Panc1 (cell line): Measurements from ENCODE around the gene THBS2. TPM values are rescaled to one million over a fixed set of nuclear protein-coding genes. Genes with fewer than 3 reads are reported as not detected.

Source experiments
- ATAC-seq: fragments of 200-7000 bp; cut with Tn5 transposase; 2 replicates; pipeline ENCODE4 v1.9.1; 2020; ENCODE audit warnings: mild to moderate bottlenecking, moderate library complexity
- BruUV-seq: library from RNA; stranded (reverse); fragments of 400-500 nt; replicated peaks from 2 replicates; lab custom pipeline; 2021; lab: Mats Ljungman, UMichigan
- CTCF ChIA-PET: fragments of 300-600 bp; sonication (Branson Sonifier 250); formaldehyde crosslinking; loops from one replicate; lab custom pipeline; 2022; ENCODE audit warnings: antibody characterized with exemption; lab: Charles Lee
- POLR2A ChIA-PET: fragments of 300-600 bp; sonication (Branson Sonifier 250); formaldehyde crosslinking; loops from one replicate; lab custom pipeline; 2022; ENCODE audit warnings: antibody characterized with exemption; lab: Charles Lee
- DNase-seq: peaks from one replicate; pipeline ENCODE4 v3.0.0-alpha.2; 2010; ENCODE audit warnings: low read depth, low spot score
- H3K27ac ChIP-seq: 2 replicates; pipeline ENCODE4 v1.5.1; 2011; ENCODE audit warnings: mild to moderate bottlenecking, low read length, inconsistent platforms
- H3K27me3 ChIP-seq: fragments of 200-500 bp; sonication (Bioruptor generic); 2 replicates; pipeline ENCODE4 v1.6.0; 2014; ENCODE audit warnings: low read length, inconsistent platforms; ENCODE audit not compliant: control insufficient read depth, insufficient read depth
- H3K36me3 ChIP-seq: fragments of 200-500 bp; sonication (Bioruptor generic); 2 replicates; pipeline ENCODE4 v1.5.1; 2014; ENCODE audit warnings: inconsistent platforms, mild to moderate bottlenecking, low read length, moderate library complexity; ENCODE audit not compliant: control insufficient read depth, insufficient read depth
- H3K4me1 ChIP-seq: 2 replicates; pipeline ENCODE4 v1.5.1; 2011; ENCODE audit warnings: inconsistent platforms, mild to moderate bottlenecking, low read length, moderate library complexity; ENCODE audit not compliant: control insufficient read depth, insufficient read depth
- H3K4me3 ChIP-seq, 2 experiments: 2 replicates each; pipeline ENCODE4 v1.5.1; 2011 to 2012; ENCODE audit warnings: low read depth in 2 of 2, low read length in 2 of 2, mild to moderate bottlenecking in 2 of 2, inconsistent platforms in 1 of 2, moderate library complexity in 1 of 2
- H3K9me3 ChIP-seq: fragments of 200-500 bp; sonication (Bioruptor generic); 2 replicates; pipeline ENCODE4 v1.5.1; 2014; ENCODE audit warnings: low read depth, mild to moderate bottlenecking, inconsistent platforms, low read length, moderate library complexity; ENCODE audit not compliant: control insufficient read depth, insufficient read depth
- CTCF ChIP-seq: fragments of 450-650 bp; IDR thresholded peaks from 2 replicates; pipeline ENCODE4 v1.5.1; 2017; ENCODE audit warnings: mild to moderate bottlenecking
- POLR2AphosphoS5 ChIP-seq: IDR thresholded peaks from 2 replicates; pipeline ENCODE4 v1.6.1; 2012; ENCODE audit warnings: mild to moderate bottlenecking, low read depth, low read length, moderate library complexity
- SIN3A ChIP-seq: IDR thresholded peaks from 2 replicates; pipeline ENCODE4 v1.6.1; 2012; ENCODE audit warnings: low read depth, mild to moderate bottlenecking, low read length, moderate library complexity, borderline replicate concordance; ENCODE audit not compliant: insufficient read depth
- TCF7L2 ChIP-seq: IDR thresholded peaks from 2 replicates; pipeline ENCODE4 v1.6.1; 2011; ENCODE audit warnings: mild to moderate bottlenecking, low read depth, low read length, inconsistent platforms
- in situ Hi-C: cut with HindIII; loops from 2 replicates; pipeline ENCODE4 v1.10.0; 2016; ENCODE audit warnings: low sequenced_read_pairs, low pct_unique_long_range_greater_than_20kb
- intact Hi-C: fragments of 100-400 bp; cut with micrococcal nuclease; formaldehyde crosslinking; loops from one replicate; pipeline ENCODE4 v1.10.0; 2022; ENCODE audit not compliant: unreplicated experiment
- total RNA-seq: library from RNA; stranded (reverse); gene quantifications from one replicate; pipeline ENCODE4 v1.2.1, GENCODE V29; 2021; ENCODE audit not compliant: unreplicated experiment
- TF ChIP-seq, protein P1 (sequence below), 2 experiments: IDR thresholded peaks; 2 replicates each; pipeline ENCODE4 v1.6.1; 2011 to 2012; ENCODE audit warnings: low read depth in 2 of 2, control low read depth in 1 of 2, low read length in 1 of 2, mild to moderate bottlenecking in 1 of 2, moderate library complexity in 1 of 2; ENCODE audit not compliant: insufficient read depth in 1 of 2

The THBS2 gene
- total RNA-seq, 1 experiment from 2014 or later, result 0.05 TPM

DNA sequence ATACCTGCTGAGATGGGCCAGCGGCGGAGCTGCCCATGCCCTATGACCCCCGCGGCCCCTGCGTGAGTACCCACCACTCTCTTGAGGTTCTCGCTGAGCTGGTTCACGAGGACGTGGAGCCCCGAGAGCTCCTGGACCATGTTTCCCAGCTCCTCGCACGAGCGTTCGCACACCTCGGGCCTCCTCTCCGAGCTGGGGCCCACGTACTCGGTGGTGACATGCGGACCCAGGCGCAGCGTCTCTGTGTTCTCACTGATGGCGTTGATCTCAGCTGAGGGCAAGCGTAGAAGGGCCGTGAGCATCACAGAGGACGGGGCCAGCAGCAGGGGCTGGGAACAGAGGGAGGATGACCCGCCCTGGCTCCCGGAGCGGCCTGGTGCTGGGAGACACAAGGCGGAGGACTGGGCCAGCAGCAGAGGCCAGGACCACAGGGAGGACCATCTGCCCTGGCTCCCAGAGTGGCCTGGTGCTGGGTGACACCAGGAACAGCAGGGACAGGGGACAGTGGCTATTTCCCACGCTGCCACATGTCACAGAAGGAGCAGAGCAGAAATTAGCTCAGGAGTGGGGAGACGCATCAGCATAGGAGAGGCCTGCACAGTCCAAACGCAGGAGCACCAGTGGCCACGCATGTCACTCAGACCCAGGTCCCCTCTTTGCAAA is 11.8 kb downstream of the THBS2 start:
- no TSS peak for BruUV-seq
- POLR2A ChIA-PET, result no interaction called here
- intact Hi-C loops, result no loop called here

DNA sequence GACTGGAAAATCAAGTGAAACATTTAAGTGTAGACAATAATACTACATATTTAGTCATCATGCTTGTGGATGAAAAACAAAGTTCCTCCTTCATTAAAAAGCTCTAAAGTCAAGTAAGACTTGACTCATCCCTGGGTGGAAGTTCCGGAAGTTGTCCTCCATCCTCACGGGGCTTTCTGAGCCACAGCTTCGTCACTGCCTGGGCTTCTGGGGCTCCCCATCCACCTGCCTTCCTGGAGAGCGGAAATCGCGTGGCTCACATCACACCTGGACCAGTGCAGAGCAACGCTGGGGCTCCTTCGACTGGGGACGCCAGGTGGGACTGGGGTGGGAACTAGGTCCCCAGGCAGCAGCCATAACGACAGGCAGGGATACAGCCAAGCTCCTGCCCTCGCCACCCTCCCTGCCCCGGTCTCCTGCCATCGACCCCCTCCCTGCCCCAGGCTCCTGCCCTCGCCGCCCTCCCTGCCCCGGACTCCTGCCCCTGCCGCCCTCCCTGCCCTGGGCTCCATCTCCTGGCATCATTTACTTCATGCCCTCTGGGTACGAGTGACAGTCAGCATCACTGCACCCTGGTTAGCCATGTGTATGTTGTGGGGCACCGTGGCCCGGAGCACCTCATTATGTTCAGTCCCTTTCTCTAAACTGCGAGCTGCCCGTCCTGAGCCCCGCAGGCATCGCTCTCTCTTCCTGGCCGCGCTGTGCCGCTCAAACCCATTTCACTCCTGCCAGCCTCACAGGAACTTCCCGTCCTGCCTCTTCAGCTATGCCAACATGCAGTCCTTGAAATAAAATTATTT is 12.9 kb downstream of the THBS2 start:
- BruUV-seq, result no TSS peak

More for the DNA sequence above, 11.8 kb downstream of the THBS2 start:
- H3K4me1 ChIP-seq, result no peaks in the 10 kb centered on the region
- CTCF ChIA-PET, result no interaction called here
- DNase-seq, result no peak
- no peak for ATAC-seq
- H3K9me3 ChIP-seq, result no peaks in the 10 kb centered on the region
- H3K27ac ChIP-seq, result no peak overlapping the region
- TF ChIP-seq CTCF (no peak), POLR2AphosphoS5 (no peak)
- no peaks in the 10 kb centered on the region for H3K27me3 ChIP-seq
- H3K4me3 ChIP-seq, result no peak overlapping the region
- no peaks in the 10 kb centered on the region for H3K36me3 ChIP-seq
- in situ Hi-C loops, result no loop called here

More for the DNA sequence above, 12.9 kb downstream of the THBS2 start:
- Histone ChIP-seq H3K27me3 (no peaks in the 10 kb centered on the region), H3K27ac (no peak overlapping the region), H3K4me1 (no peaks in the 10 kb centered on the region), H3K36me3 (no peaks in the 10 kb centered on the region), H3K9me3 (no peaks in the 10 kb centered on the region), H3K4me3 (no peak overlapping the region)
- CTCF ChIA-PET, result no interaction called here
- no peak for DNase-seq
- in situ Hi-C loops, result no loop called here
- ATAC-seq, result 0 out of 2 replicates have a peak, but pooled peaks have one; percentile 29
- TF ChIP-seq POLR2AphosphoS5 (no peak), CTCF (no peak), SIN3A (no peak), TCF7L2 (no peak)
- TF ChIP-seq, protein P1, sequence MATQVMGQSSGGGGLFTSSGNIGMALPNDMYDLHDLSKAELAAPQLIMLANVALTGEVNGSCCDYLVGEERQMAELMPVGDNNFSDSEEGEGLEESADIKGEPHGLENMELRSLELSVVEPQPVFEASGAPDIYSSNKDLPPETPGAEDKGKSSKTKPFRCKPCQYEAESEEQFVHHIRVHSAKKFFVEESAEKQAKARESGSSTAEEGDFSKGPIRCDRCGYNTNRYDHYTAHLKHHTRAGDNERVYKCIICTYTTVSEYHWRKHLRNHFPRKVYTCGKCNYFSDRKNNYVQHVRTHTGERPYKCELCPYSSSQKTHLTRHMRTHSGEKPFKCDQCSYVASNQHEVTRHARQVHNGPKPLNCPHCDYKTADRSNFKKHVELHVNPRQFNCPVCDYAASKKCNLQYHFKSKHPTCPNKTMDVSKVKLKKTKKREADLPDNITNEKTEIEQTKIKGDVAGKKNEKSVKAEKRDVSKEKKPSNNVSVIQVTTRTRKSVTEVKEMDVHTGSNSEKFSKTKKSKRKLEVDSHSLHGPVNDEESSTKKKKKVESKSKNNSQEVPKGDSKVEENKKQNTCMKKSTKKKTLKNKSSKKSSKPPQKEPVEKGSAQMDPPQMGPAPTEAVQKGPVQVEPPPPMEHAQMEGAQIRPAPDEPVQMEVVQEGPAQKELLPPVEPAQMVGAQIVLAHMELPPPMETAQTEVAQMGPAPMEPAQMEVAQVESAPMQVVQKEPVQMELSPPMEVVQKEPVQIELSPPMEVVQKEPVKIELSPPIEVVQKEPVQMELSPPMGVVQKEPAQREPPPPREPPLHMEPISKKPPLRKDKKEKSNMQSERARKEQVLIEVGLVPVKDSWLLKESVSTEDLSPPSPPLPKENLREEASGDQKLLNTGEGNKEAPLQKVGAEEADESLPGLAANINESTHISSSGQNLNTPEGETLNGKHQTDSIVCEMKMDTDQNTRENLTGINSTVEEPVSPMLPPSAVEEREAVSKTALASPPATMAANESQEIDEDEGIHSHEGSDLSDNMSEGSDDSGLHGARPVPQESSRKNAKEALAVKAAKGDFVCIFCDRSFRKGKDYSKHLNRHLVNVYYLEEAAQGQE (IDR thresholded peaks at IDR 0.05; ENCODE audit: insufficient read depth in 1 of 2, low read depth in 2 of 2, low read length in 1 of 2), result no peak
- POLR2A ChIA-PET, result no interaction called here
- intact Hi-C loops, result no loop called here
